ENCODE data around the gene UBE2V1. TPM values are rescaled to one million over a fixed set of nuclear protein-coding genes. Genes with fewer than 3 reads are reported as not detected.

The UBE2V1 gene
- total RNA-seq, 2 experiments from 2014 or later = 57.3 to 143 TPM

GRCh38 chr20:50118203-50118602 is 5.3 kb upstream of the UBE2V1 start:
- Histone ChIP-seq H2AFZ (ENCODE audit: low read length) (no peak overlapping the region), H3K4me2 (ENCODE audit: low read length) (no peak overlapping the region), H3K27ac (ENCODE audit: low read depth, low read length, poor library complexity, severe bottlenecking) (no peak overlapping the region), H3K4me1 (ENCODE audit: insufficient read depth, low read length, poor library complexity, severe bottlenecking) (peaks cover 24% of the 10 kb centered on the region), H3K36me3 (ENCODE audit: insufficient read depth, low read length) (no peaks in the 10 kb centered on the region), H3K4me3 (ENCODE audit: low read depth, low read length, poor library complexity, severe bottlenecking) (no peak overlapping the region), H3K79me2 (ENCODE audit: insufficient read depth, low read depth, low read length) (peaks cover 20% of the 10 kb centered on the region; the same call in 1 of the 2 replicates), H3K9me2 (ENCODE audit: insufficient read depth, low read length) (no peaks in the 10 kb centered on the region), H4K20me1 (ENCODE audit: insufficient read depth, low read length) (no peaks in the 10 kb centered on the region), H3K9me3 (ENCODE audit: low read length) (no peaks in the 10 kb centered on the region)
- no TSS peak for BruUV-seq (replicated peaks)
- TF ChIP-seq, protein P1, sequence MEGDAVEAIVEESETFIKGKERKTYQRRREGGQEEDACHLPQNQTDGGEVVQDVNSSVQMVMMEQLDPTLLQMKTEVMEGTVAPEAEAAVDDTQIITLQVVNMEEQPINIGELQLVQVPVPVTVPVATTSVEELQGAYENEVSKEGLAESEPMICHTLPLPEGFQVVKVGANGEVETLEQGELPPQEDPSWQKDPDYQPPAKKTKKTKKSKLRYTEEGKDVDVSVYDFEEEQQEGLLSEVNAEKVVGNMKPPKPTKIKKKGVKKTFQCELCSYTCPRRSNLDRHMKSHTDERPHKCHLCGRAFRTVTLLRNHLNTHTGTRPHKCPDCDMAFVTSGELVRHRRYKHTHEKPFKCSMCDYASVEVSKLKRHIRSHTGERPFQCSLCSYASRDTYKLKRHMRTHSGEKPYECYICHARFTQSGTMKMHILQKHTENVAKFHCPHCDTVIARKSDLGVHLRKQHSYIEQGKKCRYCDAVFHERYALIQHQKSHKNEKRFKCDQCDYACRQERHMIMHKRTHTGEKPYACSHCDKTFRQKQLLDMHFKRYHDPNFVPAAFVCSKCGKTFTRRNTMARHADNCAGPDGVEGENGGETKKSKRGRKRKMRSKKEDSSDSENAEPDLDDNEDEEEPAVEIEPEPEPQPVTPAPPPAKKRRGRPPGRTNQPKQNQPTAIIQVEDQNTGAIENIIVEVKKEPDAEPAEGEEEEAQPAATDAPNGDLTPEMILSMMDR (conservative IDR thresholded peaks at IDR 0.05; ENCODE audit: low read length) = no peak
- intact Hi-C loops (cut with micrococcal nuclease; ENCODE audit: unreplicated experiment) = loop anchor here (10.0 kb wide), 1 partner anchor 843 kb away; the partner anchor contains the start of gene ZNFX1
- ChIA-PET CTCF (ENCODE audit: unreplicated experiment) (no interaction called here), POLR2A (interaction anchor here (0.8 kb wide), 1 partner anchor 8 kb away, joined by 3 read pairs; no protein-coding TSS in a partner anchor)
- DNase-seq (ENCODE audit: low spot score) = no peak

DNA sequence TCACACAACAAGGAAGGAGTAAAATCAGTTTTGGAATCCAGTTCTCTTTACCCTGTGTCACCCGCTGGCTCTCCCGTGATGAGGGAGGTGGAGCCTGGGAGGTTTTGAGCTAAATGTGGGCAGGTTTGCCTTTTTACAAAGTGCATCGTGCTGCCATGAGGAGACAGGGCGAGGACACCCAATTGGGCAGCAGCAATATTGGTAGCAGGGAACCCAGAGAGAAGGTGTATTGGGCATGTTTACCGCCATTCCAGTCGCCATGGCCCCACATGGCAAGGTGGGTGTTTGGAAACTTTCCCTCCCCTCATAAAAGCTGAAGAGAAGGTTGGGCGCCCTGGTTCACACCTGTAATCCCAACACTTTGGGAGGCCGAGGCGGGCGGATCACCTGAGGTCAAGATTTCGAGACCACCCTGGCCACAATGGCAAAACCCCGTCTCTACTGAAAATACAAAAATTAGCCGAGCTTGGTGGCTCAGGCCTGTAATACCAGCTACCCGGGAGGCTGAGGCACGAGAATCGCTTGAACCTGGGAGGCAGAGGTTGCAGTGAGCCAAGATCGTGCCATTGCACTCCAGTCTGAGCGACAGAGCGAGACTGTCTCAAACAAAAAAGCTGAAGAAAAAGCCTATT is 3.5 kb upstream of the UBE2V1 start:
- TF ChIP-seq, protein P1 (conservative IDR thresholded peaks at IDR 0.05; ENCODE audit: low read length) = no peak
- no peak for TF ChIP-seq EZH2phosphoT487 (IDR thresholded peaks at IDR 0.05; ENCODE audit: borderline replicate concordance, low read depth, low read length)
- Histone ChIP-seq H3K9me3 (ENCODE audit: low read length) (no peaks in the 10 kb centered on the region), H3K4me2 (ENCODE audit: low read length) (peak overlapping the region; percentile 94), H3K36me3 (ENCODE audit: insufficient read depth, low read length) (no peaks in the 10 kb centered on the region), H4K20me1 (ENCODE audit: insufficient read depth, low read length) (peaks cover 10% of the 10 kb centered on the region), H2AFZ (ENCODE audit: low read length) (peak overlapping the region; percentile 96), H3K4me3 (ENCODE audit: low read depth, low read length, poor library complexity, severe bottlenecking) (peak overlapping the region; percentile 83), H3K4me1 (ENCODE audit: insufficient read depth, low read length, poor library complexity, severe bottlenecking) (peaks cover 30% of the 10 kb centered on the region), H3K9me2 (ENCODE audit: insufficient read depth, low read length) (no peaks in the 10 kb centered on the region), H3K79me2 (ENCODE audit: insufficient read depth, low read depth, low read length) (peaks cover 33% of the 10 kb centered on the region), H3K27ac (ENCODE audit: low read depth, low read length, poor library complexity, severe bottlenecking) (no peak overlapping the region)
- intact Hi-C loops (cut with micrococcal nuclease; ENCODE audit: unreplicated experiment) = loop anchor here (10.0 kb wide), 1 partner anchor 842 kb away; the partner anchor contains the start of gene ZNFX1
- TSS peak; percentile 87 for BruUV-seq (replicated peaks)
- CTCF ChIA-PET (ENCODE audit: unreplicated experiment) = interaction anchor here (0.7 to 1.2 kb wide), 3 partner anchors 15 to 53 kb away, joined by 3 to 4 read pairs (median 3); no protein-coding TSS in a partner anchor
- no peak for DNase-seq (ENCODE audit: low spot score)
- POLR2A ChIA-PET = interaction anchor here (0.5 to 2.7 kb wide), 11 partner anchors 8 to 932 kb away, joined by 3 to 32 read pairs (median 3); partner anchors contain the start of genes CEBPB and PEDS1
